HEK293 (cell line): Measurements from ENCODE around the gene WDFY2.

Experiments used
- CTCF ChIA-PET: fragments of 350-600 bp; formaldehyde crosslinking; extraction: SDS; loops from one replicate; lab custom pipeline; 2021; ENCODE audit warnings: antibody characterized with exemption; lab: Yijun Ruan, JAX
- POLR2A ChIA-PET: fragments of 300-600 bp; formaldehyde crosslinking; extraction: SDS; loops from one replicate; lab custom pipeline; 2020; ENCODE audit warnings: antibody characterized with exemption, inconsistent platforms; lab: Yijun Ruan, JAX
- H3K27ac ChIP-seq: fragments of 200-500 bp; sonication (Bioruptor generic); 2 replicates; pipeline ENCODE4 v1.5.1; 2014; ENCODE audit warnings: low read depth, low read length, control low read depth, inconsistent platforms; ENCODE audit errors: extremely low read depth
- H3K36me3 ChIP-seq, 2 experiments: fragments of 200-500 bp in 1 of 2; sonication (Bioruptor generic) in 1 of 2; 1 replicate in 1 of 2; 2 replicates in 1 of 2; pipeline ENCODE4 v1.5.1; 2014 to 2017; ENCODE audit warnings: inconsistent platforms in 2 of 2, low read length in 2 of 2; ENCODE audit not compliant: control insufficient read depth in 2 of 2, insufficient read depth in 1 of 2
- H3K4me1 ChIP-seq: fragments of 200-500 bp; sonication (Bioruptor generic); 2 replicates; pipeline ENCODE4 v1.5.1; 2014; ENCODE audit warnings: mild to moderate bottlenecking, low read length, inconsistent platforms; ENCODE audit not compliant: control insufficient read depth, insufficient read depth
- H3K4me3 ChIP-seq: 2 replicates; pipeline ENCODE4 v1.5.1; 2011; ENCODE audit warnings: low read depth, mild to moderate bottlenecking, control low read depth, low read length, moderate library complexity
- H3K9me3 ChIP-seq: fragments of 200-500 bp; sonication (Bioruptor generic); 2 replicates; pipeline ENCODE4 v1.5.1; 2014; ENCODE audit warnings: low read depth, low read length, inconsistent platforms; ENCODE audit not compliant: control insufficient read depth, insufficient read depth
- MZF1 ChIP-seq: fragments of 450-650 bp; formaldehyde crosslinking; IDR thresholded peaks from 2 replicates; pipeline ENCODE4 v1.5.1; 2017; ENCODE audit warnings: missing biosample characterization, missing genetic modification characterization, borderline replicate concordance
- PRDM1 ChIP-seq: fragments of 450-650 bp; formaldehyde crosslinking; IDR thresholded peaks from 2 replicates; pipeline ENCODE4; 2016; ENCODE audit warnings: missing biosample characterization, missing genetic modification characterization
- YY2 ChIP-seq: fragments of 450-650 bp; formaldehyde crosslinking; IDR thresholded peaks from 2 replicates; pipeline ENCODE4 v1.5.1; 2016; ENCODE audit warnings: missing biosample characterization, missing genetic modification characterization
- ZBTB17 ChIP-seq: fragments of 450-650 bp; formaldehyde crosslinking; IDR thresholded peaks from 2 replicates; pipeline ENCODE4 v1.5.1; 2016; ENCODE audit warnings: missing biosample characterization, missing genetic modification characterization
- ZEB2 ChIP-seq: fragments of 450-650 bp; formaldehyde crosslinking; IDR thresholded peaks from 2 replicates; pipeline ENCODE4 v1.5.1; 2016; ENCODE audit warnings: missing biosample characterization, missing genetic modification characterization
- ZFP3 ChIP-seq: fragments of 450-650 bp; formaldehyde crosslinking; IDR thresholded peaks from 2 replicates; pipeline ENCODE4 v1.5.1; 2016; ENCODE audit warnings: low read depth, missing biosample characterization, missing genetic modification characterization
- ZFP41 ChIP-seq: fragments of 450-650 bp; formaldehyde crosslinking; IDR thresholded peaks from 2 replicates; pipeline ENCODE4 v1.5.1; 2016; ENCODE audit warnings: missing biosample characterization, missing genetic modification characterization, borderline replicate concordance
- ZNF114 ChIP-seq: fragments of 450-650 bp; formaldehyde crosslinking; IDR thresholded peaks from 2 replicates; pipeline ENCODE4 v1.5.0; 2017; ENCODE audit warnings: missing biosample characterization, missing genetic modification characterization
- ZNF121 ChIP-seq: fragments of 450-650 bp; formaldehyde crosslinking; IDR thresholded peaks from 2 replicates; pipeline ENCODE4 v1.5.1; 2016; ENCODE audit warnings: missing biosample characterization, missing genetic modification characterization
- ZNF146 ChIP-seq: fragments of 450-650 bp; formaldehyde crosslinking; IDR thresholded peaks from 2 replicates; pipeline ENCODE4 v1.5.1; 2016; ENCODE audit warnings: missing biosample characterization, missing genetic modification characterization
- ZNF202 ChIP-seq: fragments of 450-650 bp; formaldehyde crosslinking; IDR thresholded peaks from 2 replicates; pipeline ENCODE4 v1.5.1; 2016; ENCODE audit warnings: missing biosample characterization, missing genetic modification characterization, borderline replicate concordance
- ZNF223 ChIP-seq: fragments of 450-650 bp; formaldehyde crosslinking; IDR thresholded peaks from 2 replicates; pipeline ENCODE4 v1.5.1; 2016; ENCODE audit warnings: missing biosample characterization, missing genetic modification characterization
- ZNF274 ChIP-seq, 2 experiments: fragments of 200-500 bp in 1 of 2; fragments of 450-650 bp in 1 of 2; sonication (Bioruptor generic) in 1 of 2; formaldehyde crosslinking in 1 of 2; IDR thresholded peaks; 2 replicates each; pipeline versions ENCODE4 v1.5.1 to v1.6.1; 2014 to 2016; ENCODE audit warnings: borderline replicate concordance in 1 of 2, inconsistent platforms in 1 of 2, low read length in 1 of 2, missing biosample characterization in 1 of 2, missing genetic modification characterization in 1 of 2
- ZNF366 ChIP-seq: fragments of 450-650 bp; formaldehyde crosslinking; conservative IDR thresholded peaks from 2 replicates; pipeline ENCODE4 v1.5.1; 2016; ENCODE audit warnings: missing biosample characterization, missing genetic modification characterization
- ZNF529 ChIP-seq: fragments of 450-650 bp; formaldehyde crosslinking; IDR thresholded peaks from 2 replicates; pipeline ENCODE4 v1.5.1; 2017; ENCODE audit warnings: missing genetic modification characterization, missing biosample characterization; ENCODE audit not compliant: insufficient replicate concordance
- ZNF701 ChIP-seq: fragments of 450-650 bp; formaldehyde crosslinking; IDR thresholded peaks from 2 replicates; pipeline ENCODE4 v1.5.1; 2016; ENCODE audit warnings: missing biosample characterization, missing genetic modification characterization
- ZNF707 ChIP-seq: fragments of 450-650 bp; formaldehyde crosslinking; IDR thresholded peaks from 2 replicates; pipeline ENCODE4 v1.5.1; 2016; ENCODE audit warnings: missing biosample characterization, missing genetic modification characterization
- ZSCAN23 ChIP-seq: fragments of 450-650 bp; formaldehyde crosslinking; IDR thresholded peaks from 2 replicates; pipeline ENCODE4 v1.5.1; 2016; ENCODE audit warnings: missing biosample characterization, missing genetic modification characterization
- TF ChIP-seq, protein P1 (sequence below): fragments of 450-650 bp; formaldehyde crosslinking; IDR thresholded peaks from 2 replicates; pipeline ENCODE4 v1.5.1; 2016; ENCODE audit warnings: missing biosample characterization, missing genetic modification characterization
- TF ChIP-seq, protein P2 (sequence below): fragments of 450-650 bp; formaldehyde crosslinking; IDR thresholded peaks from 2 replicates; pipeline ENCODE4 v1.5.1; 2016; ENCODE audit warnings: missing biosample characterization, missing genetic modification characterization
- TF ChIP-seq, protein P3 (sequence below): fragments of 450-650 bp; formaldehyde crosslinking; IDR thresholded peaks from 2 replicates; pipeline ENCODE4 v1.5.1; 2017; ENCODE audit warnings: missing biosample characterization, missing genetic modification characterization
- TF ChIP-seq, protein P4 (sequence below): fragments of 450-650 bp; formaldehyde crosslinking; IDR thresholded peaks from 2 replicates; pipeline ENCODE4 v1.5.1; 2016; ENCODE audit warnings: missing biosample characterization, missing genetic modification characterization
- TF ChIP-seq, protein P5 (sequence below): fragments of 450-650 bp; formaldehyde crosslinking; IDR thresholded peaks from 2 replicates; pipeline ENCODE4 v1.5.1; 2016; ENCODE audit warnings: missing biosample characterization, missing genetic modification characterization

The WDFY2 gene

DNA sequence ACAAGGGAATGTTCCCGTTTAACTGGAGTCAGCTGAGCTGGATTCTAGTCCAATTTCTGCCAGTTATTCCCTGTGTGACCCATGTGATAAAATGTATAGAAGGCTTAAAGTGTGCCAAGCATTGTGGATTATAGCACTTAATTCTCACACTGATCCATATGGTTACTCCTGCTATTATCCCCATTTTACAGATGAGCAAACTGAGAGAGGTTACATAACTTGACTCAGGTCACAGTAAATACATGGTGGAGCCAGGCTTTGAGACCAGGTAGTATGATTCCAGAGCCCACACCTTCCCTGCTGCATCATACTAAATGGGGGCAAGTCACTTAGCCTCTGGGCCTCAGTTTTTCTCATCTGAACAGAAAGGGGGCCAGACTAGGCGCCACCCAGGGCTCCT is 221.7 kb downstream of the WDFY2 start:
- ChIA-PET CTCF (interaction anchor here (2.9 kb wide), 1 partner anchor 9 kb away, joined by 16 read pairs; no protein-coding TSS in a partner anchor), POLR2A (no interaction called here)
- H3K4me3 ChIP-seq: no peak overlapping the region
- peaks cover 12% of the 10 kb centered on the region for H3K4me1 ChIP-seq
- TF ChIP-seq ZNF223 (tag by site-specific recombination): no peak
- TF ChIP-seq ZNF146 (tag by site-specific recombination): 0 out of 2 replicates have a peak, but pooled peaks have one; percentile 2
- no peak for TF ChIP-seq ZNF529
- no peaks in the 10 kb centered on the region for H3K36me3 ChIP-seq
- no peaks in the 10 kb centered on the region for H3K9me3 ChIP-seq
- no peak overlapping the region for H3K27ac ChIP-seq

DNA sequence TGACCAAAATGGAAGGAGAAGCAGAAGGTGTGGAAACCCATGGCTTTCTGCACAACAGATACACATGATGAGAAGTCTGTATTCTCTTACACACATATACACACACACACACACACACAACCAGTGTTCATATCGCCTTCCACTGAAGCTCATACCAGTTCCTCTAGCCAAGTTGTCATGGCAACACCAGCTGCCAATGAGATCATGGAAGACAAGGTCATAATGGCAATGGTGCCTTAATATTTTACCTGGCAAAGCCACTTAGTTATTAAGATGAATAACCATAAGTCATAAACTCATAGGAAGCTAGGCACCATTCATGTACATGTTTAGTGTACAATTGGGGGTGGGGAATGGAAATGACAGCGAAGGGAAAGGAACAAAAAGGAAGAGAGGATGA is 222.3 kb downstream of the WDFY2 start:
- H3K27ac ChIP-seq: no peak overlapping the region
- TF ChIP-seq MZF1 (tag by site-specific recombination) (no peak), PRDM1 (tag by site-specific recombination) (0 out of 2 replicates have a peak, but pooled peaks have one; percentile 5), ZNF202 (tag by site-specific recombination) (no peak), ZBTB17 (no peak), ZNF121 (tag by site-specific recombination) (no peak), ZNF707 (tag by site-specific recombination) (no peak), ZNF114 (no peak), ZFP3 (no peak), ZSCAN23 (tag by site-specific recombination) (no peak), ZNF701 (tag by site-specific recombination) (no peak), ZNF274 (IDR thresholded peaks at IDR 0.05; ENCODE audit: low read length) (no peak), ZNF274 (tag by site-specific recombination; IDR thresholded peaks at IDR 0.05; ENCODE audit: borderline replicate concordance) (no peak), ZEB2 (tag by site-specific recombination) (0 out of 2 replicates have a peak, but pooled peaks have one; percentile 33), YY2 (no peak), ZFP41 (tag by site-specific recombination) (no peak), ZNF366 (tag by site-specific recombination) (peak; percentile 29; the same call in 1 of the 2 replicates)
- TF ChIP-seq, protein P1, sequence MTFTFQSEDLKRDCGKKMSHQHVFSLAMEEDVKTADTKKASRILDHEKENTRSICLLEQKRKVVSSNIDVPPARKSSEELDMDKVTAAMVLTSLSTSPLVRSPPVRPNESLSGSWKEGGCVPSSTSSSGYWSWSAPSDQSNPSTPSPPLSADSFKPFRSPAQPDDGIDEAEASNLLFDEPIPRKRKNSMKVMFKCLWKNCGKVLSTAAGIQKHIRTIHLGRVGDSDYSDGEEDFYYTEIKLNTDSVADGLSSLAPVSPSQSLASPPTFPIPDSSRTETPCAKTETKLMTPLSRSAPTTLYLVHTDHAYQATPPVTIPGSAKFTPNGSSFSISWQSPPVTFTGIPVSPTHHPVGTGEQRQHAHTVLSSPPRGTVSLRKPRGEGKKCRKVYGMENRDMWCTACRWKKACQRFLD (tag by site-specific recombination): no peak
- TF ChIP-seq, protein P2, sequence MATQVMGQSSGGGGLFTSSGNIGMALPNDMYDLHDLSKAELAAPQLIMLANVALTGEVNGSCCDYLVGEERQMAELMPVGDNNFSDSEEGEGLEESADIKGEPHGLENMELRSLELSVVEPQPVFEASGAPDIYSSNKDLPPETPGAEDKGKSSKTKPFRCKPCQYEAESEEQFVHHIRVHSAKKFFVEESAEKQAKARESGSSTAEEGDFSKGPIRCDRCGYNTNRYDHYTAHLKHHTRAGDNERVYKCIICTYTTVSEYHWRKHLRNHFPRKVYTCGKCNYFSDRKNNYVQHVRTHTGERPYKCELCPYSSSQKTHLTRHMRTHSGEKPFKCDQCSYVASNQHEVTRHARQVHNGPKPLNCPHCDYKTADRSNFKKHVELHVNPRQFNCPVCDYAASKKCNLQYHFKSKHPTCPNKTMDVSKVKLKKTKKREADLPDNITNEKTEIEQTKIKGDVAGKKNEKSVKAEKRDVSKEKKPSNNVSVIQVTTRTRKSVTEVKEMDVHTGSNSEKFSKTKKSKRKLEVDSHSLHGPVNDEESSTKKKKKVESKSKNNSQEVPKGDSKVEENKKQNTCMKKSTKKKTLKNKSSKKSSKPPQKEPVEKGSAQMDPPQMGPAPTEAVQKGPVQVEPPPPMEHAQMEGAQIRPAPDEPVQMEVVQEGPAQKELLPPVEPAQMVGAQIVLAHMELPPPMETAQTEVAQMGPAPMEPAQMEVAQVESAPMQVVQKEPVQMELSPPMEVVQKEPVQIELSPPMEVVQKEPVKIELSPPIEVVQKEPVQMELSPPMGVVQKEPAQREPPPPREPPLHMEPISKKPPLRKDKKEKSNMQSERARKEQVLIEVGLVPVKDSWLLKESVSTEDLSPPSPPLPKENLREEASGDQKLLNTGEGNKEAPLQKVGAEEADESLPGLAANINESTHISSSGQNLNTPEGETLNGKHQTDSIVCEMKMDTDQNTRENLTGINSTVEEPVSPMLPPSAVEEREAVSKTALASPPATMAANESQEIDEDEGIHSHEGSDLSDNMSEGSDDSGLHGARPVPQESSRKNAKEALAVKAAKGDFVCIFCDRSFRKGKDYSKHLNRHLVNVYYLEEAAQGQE (tag by site-specific recombination): no peak
- TF ChIP-seq, protein P3, sequence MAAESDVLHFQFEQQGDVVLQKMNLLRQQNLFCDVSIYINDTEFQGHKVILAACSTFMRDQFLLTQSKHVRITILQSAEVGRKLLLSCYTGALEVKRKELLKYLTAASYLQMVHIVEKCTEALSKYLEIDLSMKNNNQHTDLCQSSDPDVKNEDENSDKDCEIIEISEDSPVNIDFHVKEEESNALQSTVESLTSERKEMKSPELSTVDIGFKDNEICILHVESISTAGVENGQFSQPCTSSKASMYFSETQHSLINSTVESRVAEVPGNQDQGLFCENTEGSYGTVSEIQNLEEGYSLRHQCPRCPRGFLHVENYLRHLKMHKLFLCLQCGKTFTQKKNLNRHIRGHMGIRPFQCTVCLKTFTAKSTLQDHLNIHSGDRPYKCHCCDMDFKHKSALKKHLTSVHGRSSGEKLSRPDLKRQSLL (tag by site-specific recombination): no peak
- TF ChIP-seq, protein P4, sequence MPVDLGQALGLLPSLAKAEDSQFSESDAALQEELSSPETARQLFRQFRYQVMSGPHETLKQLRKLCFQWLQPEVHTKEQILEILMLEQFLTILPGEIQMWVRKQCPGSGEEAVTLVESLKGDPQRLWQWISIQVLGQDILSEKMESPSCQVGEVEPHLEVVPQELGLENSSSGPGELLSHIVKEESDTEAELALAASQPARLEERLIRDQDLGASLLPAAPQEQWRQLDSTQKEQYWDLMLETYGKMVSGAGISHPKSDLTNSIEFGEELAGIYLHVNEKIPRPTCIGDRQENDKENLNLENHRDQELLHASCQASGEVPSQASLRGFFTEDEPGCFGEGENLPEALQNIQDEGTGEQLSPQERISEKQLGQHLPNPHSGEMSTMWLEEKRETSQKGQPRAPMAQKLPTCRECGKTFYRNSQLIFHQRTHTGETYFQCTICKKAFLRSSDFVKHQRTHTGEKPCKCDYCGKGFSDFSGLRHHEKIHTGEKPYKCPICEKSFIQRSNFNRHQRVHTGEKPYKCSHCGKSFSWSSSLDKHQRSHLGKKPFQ (tag by site-specific recombination): no peak
- TF ChIP-seq, protein P5, sequence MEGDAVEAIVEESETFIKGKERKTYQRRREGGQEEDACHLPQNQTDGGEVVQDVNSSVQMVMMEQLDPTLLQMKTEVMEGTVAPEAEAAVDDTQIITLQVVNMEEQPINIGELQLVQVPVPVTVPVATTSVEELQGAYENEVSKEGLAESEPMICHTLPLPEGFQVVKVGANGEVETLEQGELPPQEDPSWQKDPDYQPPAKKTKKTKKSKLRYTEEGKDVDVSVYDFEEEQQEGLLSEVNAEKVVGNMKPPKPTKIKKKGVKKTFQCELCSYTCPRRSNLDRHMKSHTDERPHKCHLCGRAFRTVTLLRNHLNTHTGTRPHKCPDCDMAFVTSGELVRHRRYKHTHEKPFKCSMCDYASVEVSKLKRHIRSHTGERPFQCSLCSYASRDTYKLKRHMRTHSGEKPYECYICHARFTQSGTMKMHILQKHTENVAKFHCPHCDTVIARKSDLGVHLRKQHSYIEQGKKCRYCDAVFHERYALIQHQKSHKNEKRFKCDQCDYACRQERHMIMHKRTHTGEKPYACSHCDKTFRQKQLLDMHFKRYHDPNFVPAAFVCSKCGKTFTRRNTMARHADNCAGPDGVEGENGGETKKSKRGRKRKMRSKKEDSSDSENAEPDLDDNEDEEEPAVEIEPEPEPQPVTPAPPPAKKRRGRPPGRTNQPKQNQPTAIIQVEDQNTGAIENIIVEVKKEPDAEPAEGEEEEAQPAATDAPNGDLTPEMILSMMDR (tag by site-specific recombination): no peak
- POLR2A ChIA-PET: no interaction called here
- H3K4me3 ChIP-seq: no peak overlapping the region
- H3K36me3 ChIP-seq: no peaks in the 10 kb centered on the region
- H3K4me1 ChIP-seq: peaks cover 12% of the 10 kb centered on the region
- CTCF ChIA-PET: interaction anchor here (2.9 kb wide), 1 partner anchor 9 kb away, joined by 16 read pairs; no protein-coding TSS in a partner anchor
- H3K9me3 ChIP-seq: no peaks in the 10 kb centered on the region
